PFSK-1 (cell line): ENCODE measurements around the gene TAF6.

Experiments used
- FOXP2 ChIP-seq: optimal IDR thresholded peaks from 2 replicates; pipeline ENCODE3; 2011; ENCODE audit warnings: borderline replicate concordance, control low read depth, inconsistent platforms; ENCODE audit not compliant: insufficient read depth; ENCODE audit errors: extremely low read length, extremely low read depth
- POLR2AphosphoS5 ChIP-seq: IDR thresholded peaks from 2 replicates; pipeline ENCODE4 v1.6.1; 2012; ENCODE audit warnings: low read depth, mild to moderate bottlenecking, control low read depth, low read length, moderate library complexity
- SIN3A ChIP-seq: IDR thresholded peaks from 2 replicates; pipeline ENCODE4 v1.6.1; 2012; ENCODE audit warnings: mild to moderate bottlenecking, low read length, moderate library complexity, borderline replicate concordance; ENCODE audit not compliant: insufficient read depth
- TAF1 ChIP-seq: IDR thresholded peaks from 2 replicates; pipeline ENCODE4 v1.6.1; 2012; ENCODE audit warnings: low read length, control low read depth, borderline replicate concordance; ENCODE audit not compliant: insufficient read depth
- TF ChIP-seq, protein P1 (sequence below), 2 experiments: IDR thresholded peaks; 2 replicates each; pipeline versions ENCODE4 v1.6.1 to v1.8.0; 2011 to 2012; ENCODE audit warnings: low read depth in 2 of 2, low read length in 2 of 2, control low read depth in 1 of 2, inconsistent platforms in 1 of 2, mild to moderate bottlenecking in 1 of 2, moderate library complexity in 1 of 2; ENCODE audit not compliant: insufficient read depth in 1 of 2

The TAF6 gene

DNA sequence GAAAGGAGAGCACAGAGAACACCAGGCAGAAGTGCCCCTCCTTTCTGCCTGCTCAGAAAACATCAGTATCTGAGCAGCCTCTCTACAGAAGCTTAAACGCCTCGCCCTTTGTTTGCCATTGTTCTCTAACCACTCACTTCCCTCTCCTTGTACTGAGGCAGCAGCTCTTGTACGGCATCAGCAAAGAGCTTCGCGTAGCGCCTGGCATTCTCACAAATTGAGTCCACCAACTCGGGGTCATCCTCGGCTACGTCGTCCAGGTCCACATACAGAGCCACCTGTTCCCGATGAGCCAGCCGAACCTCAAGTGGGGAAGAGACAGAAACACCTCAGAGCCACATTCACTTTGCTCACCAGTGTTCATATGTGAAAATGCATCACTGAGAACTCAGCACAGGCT is 19.7 kb downstream of the TAF6 start:
- TF ChIP-seq TAF1 (no peak), POLR2AphosphoS5 (no peak), FOXP2 (no peak), SIN3A (no peak)
- TF ChIP-seq, protein P1, sequence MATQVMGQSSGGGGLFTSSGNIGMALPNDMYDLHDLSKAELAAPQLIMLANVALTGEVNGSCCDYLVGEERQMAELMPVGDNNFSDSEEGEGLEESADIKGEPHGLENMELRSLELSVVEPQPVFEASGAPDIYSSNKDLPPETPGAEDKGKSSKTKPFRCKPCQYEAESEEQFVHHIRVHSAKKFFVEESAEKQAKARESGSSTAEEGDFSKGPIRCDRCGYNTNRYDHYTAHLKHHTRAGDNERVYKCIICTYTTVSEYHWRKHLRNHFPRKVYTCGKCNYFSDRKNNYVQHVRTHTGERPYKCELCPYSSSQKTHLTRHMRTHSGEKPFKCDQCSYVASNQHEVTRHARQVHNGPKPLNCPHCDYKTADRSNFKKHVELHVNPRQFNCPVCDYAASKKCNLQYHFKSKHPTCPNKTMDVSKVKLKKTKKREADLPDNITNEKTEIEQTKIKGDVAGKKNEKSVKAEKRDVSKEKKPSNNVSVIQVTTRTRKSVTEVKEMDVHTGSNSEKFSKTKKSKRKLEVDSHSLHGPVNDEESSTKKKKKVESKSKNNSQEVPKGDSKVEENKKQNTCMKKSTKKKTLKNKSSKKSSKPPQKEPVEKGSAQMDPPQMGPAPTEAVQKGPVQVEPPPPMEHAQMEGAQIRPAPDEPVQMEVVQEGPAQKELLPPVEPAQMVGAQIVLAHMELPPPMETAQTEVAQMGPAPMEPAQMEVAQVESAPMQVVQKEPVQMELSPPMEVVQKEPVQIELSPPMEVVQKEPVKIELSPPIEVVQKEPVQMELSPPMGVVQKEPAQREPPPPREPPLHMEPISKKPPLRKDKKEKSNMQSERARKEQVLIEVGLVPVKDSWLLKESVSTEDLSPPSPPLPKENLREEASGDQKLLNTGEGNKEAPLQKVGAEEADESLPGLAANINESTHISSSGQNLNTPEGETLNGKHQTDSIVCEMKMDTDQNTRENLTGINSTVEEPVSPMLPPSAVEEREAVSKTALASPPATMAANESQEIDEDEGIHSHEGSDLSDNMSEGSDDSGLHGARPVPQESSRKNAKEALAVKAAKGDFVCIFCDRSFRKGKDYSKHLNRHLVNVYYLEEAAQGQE (IDR thresholded peaks at IDR 0.05; ENCODE audit: insufficient read depth in 1 of 2, low read depth in 2 of 2, low read length in 2 of 2): no peak

DNA sequence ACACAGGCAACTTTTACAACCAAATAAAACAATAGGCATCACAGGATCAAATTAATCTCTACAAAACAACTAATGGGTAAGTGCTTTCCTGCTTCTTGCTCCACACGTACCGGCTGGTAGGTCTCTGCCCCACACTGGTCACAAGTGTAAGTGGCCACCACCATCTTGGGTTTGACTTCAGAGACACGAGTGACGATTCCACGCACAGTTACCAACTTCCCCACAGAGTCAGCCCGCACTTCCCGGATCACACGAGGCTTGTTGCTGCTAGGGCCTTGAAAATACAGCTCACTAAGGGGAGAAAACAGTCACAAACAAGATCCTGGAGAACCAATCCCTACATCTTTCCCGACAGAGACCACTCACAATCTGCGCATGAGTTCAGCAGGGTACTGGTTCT is 20.2 kb downstream of the TAF6 start:
- no peak for TF ChIP-seq TAF1
- no peak for TF ChIP-seq SIN3A
- TF ChIP-seq FOXP2: no peak
- TF ChIP-seq, protein P1 (IDR thresholded peaks at IDR 0.05; ENCODE audit: insufficient read depth in 1 of 2, low read depth in 2 of 2, low read length in 2 of 2): no peak
- no peak for TF ChIP-seq POLR2AphosphoS5

DNA sequence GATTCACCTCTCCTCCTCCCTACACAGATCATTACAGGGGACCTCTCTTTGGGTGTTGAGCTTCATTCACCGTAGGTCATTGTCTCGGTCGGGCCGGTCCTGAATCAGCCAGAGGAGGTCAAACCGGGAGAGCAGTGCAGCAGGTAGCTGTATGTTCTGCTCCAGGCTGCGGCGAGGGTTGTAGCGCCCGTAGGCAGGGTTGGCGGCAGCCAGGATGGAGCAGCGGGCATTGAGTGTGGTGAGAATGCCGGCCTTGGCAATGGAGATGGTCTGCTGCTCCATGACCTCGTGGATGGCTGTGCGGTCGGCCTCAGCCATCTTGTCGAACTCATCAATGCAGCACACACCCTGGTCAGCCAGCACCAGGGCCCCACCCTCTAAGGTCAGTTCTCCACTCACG is 23.5 kb downstream of the TAF6 start:
- TF ChIP-seq POLR2AphosphoS5 (peak; percentile 29; the same call in 1 of the 2 replicates), SIN3A (no peak), FOXP2 (no peak), TAF1 (no peak)
- TF ChIP-seq, protein P1 (IDR thresholded peaks at IDR 0.05; ENCODE audit: insufficient read depth in 1 of 2, low read depth in 2 of 2, low read length in 2 of 2): no peak

DNA sequence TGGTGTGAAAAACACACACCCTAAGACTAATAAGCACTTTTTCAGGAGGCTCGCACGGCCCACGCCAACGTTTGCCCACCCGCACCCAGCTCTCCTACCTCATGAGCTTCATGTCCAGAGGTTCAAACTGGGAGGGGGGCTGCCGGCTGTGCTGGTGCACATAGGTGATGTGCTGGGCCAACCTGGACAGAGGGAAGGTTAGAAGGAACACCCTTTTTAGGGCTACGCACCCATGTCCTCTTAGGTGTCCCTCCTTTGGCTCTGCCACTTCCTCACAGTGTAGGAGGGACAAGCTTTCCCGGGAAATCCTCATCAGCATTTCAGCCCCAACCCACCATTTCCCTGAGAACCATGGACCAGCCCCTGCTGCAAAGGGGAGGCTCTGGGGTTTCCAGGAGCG is 23.9 kb downstream of the TAF6 start:
- TF ChIP-seq, protein P1 (IDR thresholded peaks at IDR 0.05; ENCODE audit: insufficient read depth in 1 of 2, low read depth in 2 of 2, low read length in 2 of 2): no peak
- TF ChIP-seq POLR2AphosphoS5: peak; percentile 60; the same call in 1 of the 2 replicates

DNA sequence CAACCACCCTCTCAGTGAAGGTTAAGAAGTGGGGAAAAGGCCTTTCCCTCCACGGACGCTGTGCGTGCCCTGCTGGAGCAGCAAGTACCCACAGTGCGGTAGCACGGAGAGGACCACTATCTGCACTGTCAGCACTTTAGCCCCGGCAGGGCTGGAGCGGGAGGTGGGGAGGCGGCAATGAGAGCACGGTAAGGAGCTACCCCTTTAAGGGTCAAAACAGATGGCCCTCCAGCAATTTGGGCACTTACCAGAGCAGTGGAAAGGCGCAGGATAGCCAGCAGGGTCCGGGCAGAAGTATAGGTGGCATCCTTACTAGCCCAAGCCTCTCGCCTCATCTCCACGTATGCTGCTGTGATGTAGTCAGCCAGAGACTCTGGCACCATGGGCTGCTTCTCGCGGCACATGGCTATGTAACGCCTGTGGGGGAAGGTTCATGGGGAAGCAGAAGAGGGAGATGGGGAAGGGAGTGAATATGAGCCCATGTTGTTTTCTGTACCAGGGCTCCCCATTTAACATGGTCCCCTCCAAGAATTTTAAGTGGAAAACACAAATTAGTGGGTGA is 25.2 kb downstream of the TAF6 start:
- TF ChIP-seq POLR2AphosphoS5 (no peak), TAF1 (no peak), SIN3A (no peak), FOXP2 (no peak)
- TF ChIP-seq, protein P1 (IDR thresholded peaks at IDR 0.05; ENCODE audit: insufficient read depth in 1 of 2, low read depth in 2 of 2, low read length in 2 of 2): no peak
